ENCODE results near the gene GAL3ST2.

DNA sequence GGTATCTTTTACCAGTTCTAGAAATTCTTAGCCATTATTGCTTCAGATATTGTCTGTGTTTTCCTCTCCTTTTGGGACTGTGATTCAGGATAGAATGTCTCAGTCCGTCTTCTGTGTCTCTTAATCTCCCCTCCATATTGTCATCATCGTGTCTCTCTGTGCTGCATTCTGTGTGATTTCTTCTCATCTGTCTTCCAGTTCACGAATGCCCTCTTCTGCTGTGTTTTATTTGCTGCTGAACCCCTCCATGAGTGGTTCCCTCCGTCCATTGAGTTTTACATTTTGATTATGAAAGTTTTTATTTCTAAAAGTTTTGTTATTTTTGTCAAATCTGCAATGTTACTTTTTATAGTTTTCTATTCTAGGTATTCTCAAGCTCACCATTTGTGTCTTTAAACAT lies 30.5 kb upstream of the GAL3ST2 start:
- no peak for TF ChIP-seq GATA2 (IDR thresholded peaks at IDR 0.05; ENCODE audit: low read depth, low read length)
- TF ChIP-seq GATA3 (IDR thresholded peaks at IDR 0.05; ENCODE audit: low read depth, low read length), result no peak

Data from SH-SY5Y (cell line).